ENCODE results near the gene RNF103. TPM values are rescaled to one million over a fixed set of nuclear protein-coding genes. Genes with fewer than 3 reads are reported as not detected.

Gene RNF103
- total and polyA plus RNA-seq, 2 of the 13 experiments (the other 11 are each of a cell fraction or from before 2014, with no cell fraction given): 19.8 to 21.1 TPM

GRCh38 chr2:86556508-86556907 lies 67.2 kb downstream of the RNF103 start (continued):
- TF ChIP-seq AHDC1 (CRISPR knock-in tag; IDR thresholded peaks at IDR 0.05; ENCODE audit: borderline replicate concordance) (peak; percentile 38; the same call in 1 of the 2 replicates), ZNF367 (CRISPR knock-in tag; IDR thresholded peaks at IDR 0.05; ENCODE audit: borderline replicate concordance) (no peak), ZNF318 (CRISPR knock-in tag; IDR thresholded peaks at IDR 0.05) (no peak), NRL (CRISPR knock-in tag; IDR thresholded peaks at IDR 0.05; ENCODE audit: borderline replicate concordance) (no peak), CREB1 (IDR thresholded peaks at IDR 0.05) (no peak), CREB1 (CRISPR knock-in tag; IDR thresholded peaks at IDR 0.05) (0 out of 2 replicates have a peak, but pooled peaks have one; percentile 29), ADNP (CRISPR knock-in tag; IDR thresholded peaks at IDR 0.05) (no peak), STAT6 (CRISPR knock-in tag; IDR thresholded peaks at IDR 0.05; ENCODE audit: borderline replicate concordance) (no peak), ZNF10 (CRISPR knock-in tag; IDR thresholded peaks at IDR 0.05; ENCODE audit: borderline replicate concordance, low read depth) (no peak), MYPOP (CRISPR knock-in tag; IDR thresholded peaks at IDR 0.05) (no peak), NFATC3 (CRISPR knock-in tag; IDR thresholded peaks at IDR 0.05) (no peak), ZNF598 (CRISPR knock-in tag; IDR thresholded peaks at IDR 0.05; ENCODE audit: borderline replicate concordance) (no peak)

All from HepG2 (cell line).